DND-41 (cell line): ENCODE results near the gene ZPBP2.

Experiments used
- EZH2 ChIP-seq: IDR thresholded peaks from 3 replicates; pipeline ENCODE4 v1.6.1; 2012; ENCODE audit warnings: borderline replicate concordance, low read depth, mild to moderate bottlenecking, moderate library complexity, low read length, inconsistent platforms; ENCODE audit not compliant: severe bottlenecking
- TF ChIP-seq, protein P1 (sequence below): IDR thresholded peaks from 2 replicates; pipeline ENCODE4 v1.5.1; 2012; ENCODE audit warnings: borderline replicate concordance, low read length, moderate library complexity, mild to moderate bottlenecking; ENCODE audit not compliant: poor library complexity, severe bottlenecking; ENCODE audit errors: extremely low read depth

DNA sequence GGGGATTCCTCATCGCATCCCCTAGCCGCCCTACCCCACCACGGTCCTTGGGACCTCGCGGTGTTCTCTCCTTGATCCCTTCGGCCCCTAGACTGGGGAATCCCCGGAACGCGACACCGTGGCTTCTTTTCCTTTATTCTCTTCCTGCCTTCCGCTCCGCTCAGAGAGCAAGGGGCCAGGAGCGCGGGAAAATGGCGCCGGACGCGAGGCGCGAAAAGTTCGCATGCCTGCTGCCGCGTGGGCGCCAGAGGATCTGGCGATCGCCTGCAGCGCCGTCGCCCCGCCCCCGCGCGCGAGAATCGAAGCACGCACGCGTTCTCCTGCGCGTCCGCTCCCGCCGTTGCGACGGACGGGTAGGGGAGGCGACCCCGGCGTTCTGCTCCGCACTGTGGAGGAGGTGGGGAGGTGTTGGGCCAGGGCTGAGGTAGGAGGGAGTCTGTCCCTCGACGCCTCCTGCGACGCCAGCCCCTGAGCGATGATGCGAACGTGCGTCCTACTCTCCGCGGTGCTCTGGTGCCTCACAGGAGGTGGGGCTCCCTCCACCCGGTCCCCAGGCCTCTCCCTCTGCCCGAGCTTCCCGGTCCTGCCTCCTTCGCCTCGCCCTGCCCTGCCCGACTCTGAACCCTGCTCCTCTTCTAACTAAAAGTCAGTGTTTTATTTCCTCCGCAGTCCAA is at the start of gene ZPBP2:
- no peak for TF ChIP-seq EZH2
- TF ChIP-seq, protein P1, sequence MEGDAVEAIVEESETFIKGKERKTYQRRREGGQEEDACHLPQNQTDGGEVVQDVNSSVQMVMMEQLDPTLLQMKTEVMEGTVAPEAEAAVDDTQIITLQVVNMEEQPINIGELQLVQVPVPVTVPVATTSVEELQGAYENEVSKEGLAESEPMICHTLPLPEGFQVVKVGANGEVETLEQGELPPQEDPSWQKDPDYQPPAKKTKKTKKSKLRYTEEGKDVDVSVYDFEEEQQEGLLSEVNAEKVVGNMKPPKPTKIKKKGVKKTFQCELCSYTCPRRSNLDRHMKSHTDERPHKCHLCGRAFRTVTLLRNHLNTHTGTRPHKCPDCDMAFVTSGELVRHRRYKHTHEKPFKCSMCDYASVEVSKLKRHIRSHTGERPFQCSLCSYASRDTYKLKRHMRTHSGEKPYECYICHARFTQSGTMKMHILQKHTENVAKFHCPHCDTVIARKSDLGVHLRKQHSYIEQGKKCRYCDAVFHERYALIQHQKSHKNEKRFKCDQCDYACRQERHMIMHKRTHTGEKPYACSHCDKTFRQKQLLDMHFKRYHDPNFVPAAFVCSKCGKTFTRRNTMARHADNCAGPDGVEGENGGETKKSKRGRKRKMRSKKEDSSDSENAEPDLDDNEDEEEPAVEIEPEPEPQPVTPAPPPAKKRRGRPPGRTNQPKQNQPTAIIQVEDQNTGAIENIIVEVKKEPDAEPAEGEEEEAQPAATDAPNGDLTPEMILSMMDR, result no peak
